GM19193 (cell line): ENCODE data around the gene SSRP1.

Experiments
- POLR2A ChIP-seq: IDR thresholded peaks from 4 replicates; pipeline ENCODE4 v1.6.1; 2011; ENCODE audit not compliant: insufficient read depth, insufficient read length; ENCODE audit errors: extremely low read depth

The SSRP1 gene

GRCh38 chr11:57361926-57362325, 26.2 kb upstream of the SSRP1 start:
- no peak for TF ChIP-seq POLR2A

- no peak for TF ChIP-seq POLR2A
These were observed 25.3 kb upstream of the SSRP1 start for GRCh38 chr11:57360991-57361390.

GRCh38 chr11:57359896-57360690, 24.4 kb upstream of the SSRP1 start:
- TF ChIP-seq POLR2A: no peak

- no peak for TF ChIP-seq POLR2A
These were observed 23.7 kb upstream of the SSRP1 start for GRCh38 chr11:57359396-57359795.

- TF ChIP-seq POLR2A: no peak
These were observed 23.3 kb upstream of the SSRP1 start for GRCh38 chr11:57358991-57359390.

GRCh38 chr11:57358543-57358961, 22.9 kb upstream of the SSRP1 start:
- no peak for TF ChIP-seq POLR2A

- no peak for TF ChIP-seq POLR2A
These were observed 22.2 kb upstream of the SSRP1 start for GRCh38 chr11:57357856-57358255.

- no peak for TF ChIP-seq POLR2A
These were observed 21.6 kb upstream of the SSRP1 start for GRCh38 chr11:57357310-57357709.

- no peak for TF ChIP-seq POLR2A
These were observed 20.6 kb upstream of the SSRP1 start for GRCh38 chr11:57356268-57356667.

GRCh38 chr11:57354699-57355098, 19.0 kb upstream of the SSRP1 start:
- TF ChIP-seq POLR2A: no peak

GRCh38 chr11:57353852-57354251, 18.2 kb upstream of the SSRP1 start:
- no peak for TF ChIP-seq POLR2A

GRCh38 chr11:57353446-57353845, 17.8 kb upstream of the SSRP1 start:
- TF ChIP-seq POLR2A: no peak

- no peak for TF ChIP-seq POLR2A
These were observed 17.3 kb upstream of the SSRP1 start for GRCh38 chr11:57353036-57353435.

- TF ChIP-seq POLR2A: no peak
These were observed 14.0 kb upstream of the SSRP1 start for GRCh38 chr11:57349491-57350274.

- TF ChIP-seq POLR2A: no peak
These were observed 13.1 kb upstream of the SSRP1 start for GRCh38 chr11:57348636-57349313.

GRCh38 chr11:57348052-57348451, 12.4 kb upstream of the SSRP1 start:
- no peak for TF ChIP-seq POLR2A

GRCh38 chr11:57347336-57347735, 11.6 kb upstream of the SSRP1 start:
- TF ChIP-seq POLR2A: no peak
